AG04449 (cell line): ENCODE data around the gene CHRNB2.
A peak's percentile ranks its signal among the peaks of the same experiment; 100 is the strongest.

Source experiments
- CTCF ChIA-PET: fragments of 350-600 bp; formaldehyde crosslinking; extraction: SDS; loops from one replicate; lab custom pipeline; 2021; ENCODE audit warnings: antibody characterized with exemption; lab: Yijun Ruan, JAX
- POLR2A ChIA-PET: fragments of 400-600, 350-600 bp; formaldehyde crosslinking; extraction: SDS; loops from one replicate; lab custom pipeline; 2020; ENCODE audit warnings: antibody characterized with exemption, inconsistent platforms; lab: Yijun Ruan, JAX
- DNase-seq: peaks from one replicate; pipeline ENCODE4 v3.0.0-alpha.2; 2010; ENCODE audit warnings: low read depth, low spot score
- H3K4me3 ChIP-seq: 2 replicates; pipeline ENCODE4 v1.5.1; 2011; ENCODE audit warnings: low read depth, mild to moderate bottlenecking, control low read depth, low read length
- TF ChIP-seq, protein P1 (sequence below): IDR thresholded peaks from one replicate; pipeline ENCODE4 v1.5.1; 2011; ENCODE audit warnings: mild to moderate bottlenecking, moderate library complexity, low read length, control low read depth, inconsistent platforms; ENCODE audit not compliant: insufficient read depth; ENCODE audit errors: missing control alignments

CHRNB2 gene

GRCh38 chr1:154550070-154550469 lies 17.5 kb upstream of the CHRNB2 start:
- POLR2A ChIA-PET, result no interaction called here
- TF ChIP-seq, protein P1, sequence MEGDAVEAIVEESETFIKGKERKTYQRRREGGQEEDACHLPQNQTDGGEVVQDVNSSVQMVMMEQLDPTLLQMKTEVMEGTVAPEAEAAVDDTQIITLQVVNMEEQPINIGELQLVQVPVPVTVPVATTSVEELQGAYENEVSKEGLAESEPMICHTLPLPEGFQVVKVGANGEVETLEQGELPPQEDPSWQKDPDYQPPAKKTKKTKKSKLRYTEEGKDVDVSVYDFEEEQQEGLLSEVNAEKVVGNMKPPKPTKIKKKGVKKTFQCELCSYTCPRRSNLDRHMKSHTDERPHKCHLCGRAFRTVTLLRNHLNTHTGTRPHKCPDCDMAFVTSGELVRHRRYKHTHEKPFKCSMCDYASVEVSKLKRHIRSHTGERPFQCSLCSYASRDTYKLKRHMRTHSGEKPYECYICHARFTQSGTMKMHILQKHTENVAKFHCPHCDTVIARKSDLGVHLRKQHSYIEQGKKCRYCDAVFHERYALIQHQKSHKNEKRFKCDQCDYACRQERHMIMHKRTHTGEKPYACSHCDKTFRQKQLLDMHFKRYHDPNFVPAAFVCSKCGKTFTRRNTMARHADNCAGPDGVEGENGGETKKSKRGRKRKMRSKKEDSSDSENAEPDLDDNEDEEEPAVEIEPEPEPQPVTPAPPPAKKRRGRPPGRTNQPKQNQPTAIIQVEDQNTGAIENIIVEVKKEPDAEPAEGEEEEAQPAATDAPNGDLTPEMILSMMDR, result no peak
- no peak for DNase-seq
- CTCF ChIA-PET, result interaction anchor here (1.5 to 6.6 kb wide), 3 partner anchors 10 to 68 kb away, joined by 3 to 118 read pairs (median 7); no protein-coding TSS in a partner anchor
- no peak overlapping the region for H3K4me3 ChIP-seq

GRCh38 chr1:154550657-154551056 lies 16.9 kb upstream of the CHRNB2 start:
- ChIA-PET POLR2A (interaction anchor here (0.6 kb wide), 1 partner anchor 66 kb away, joined by 3 read pairs; no protein-coding TSS in a partner anchor), CTCF (interaction anchor here (1.6 to 6.6 kb wide), 2 partner anchors 9 to 69 kb away, joined by 7 to 118 read pairs; no protein-coding TSS in a partner anchor)
- no peak for DNase-seq
- TF ChIP-seq, protein P1, result no peak
- no peak overlapping the region for H3K4me3 ChIP-seq

DNA sequence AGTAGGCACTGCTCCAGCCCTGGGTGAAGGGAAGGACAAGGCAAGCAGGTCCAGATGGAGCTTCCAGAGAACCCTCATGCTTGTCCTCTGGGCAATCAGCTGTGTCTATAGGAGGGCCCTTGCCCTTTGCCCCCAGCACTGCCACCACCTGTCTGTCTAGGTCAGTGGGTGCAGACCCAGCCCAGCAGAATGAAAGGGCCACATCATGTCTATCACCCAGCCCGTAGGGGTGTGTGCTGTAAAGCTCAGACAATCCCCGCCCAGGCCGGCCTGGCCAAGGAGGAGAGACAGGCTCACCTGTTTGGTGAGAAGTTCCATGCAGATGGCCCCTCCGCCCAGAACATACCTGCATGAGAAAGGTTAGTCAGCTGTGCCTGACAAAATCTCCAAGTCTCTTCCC lies 16.1 kb upstream of the CHRNB2 start:
- DNase-seq, result no peak
- H3K4me3 ChIP-seq, result no peak overlapping the region
- TF ChIP-seq, protein P1, result no peak
- POLR2A ChIA-PET, result no interaction called here
- CTCF ChIA-PET, result interaction anchor here (1.1 kb wide), 1 partner anchor 16 kb away, joined by 4 read pairs; the partner anchor contains the start of gene CHRNB2

GRCh38 chr1:154552036-154552435 lies 15.5 kb upstream of the CHRNB2 start:
- CTCF ChIA-PET, result interaction anchor here (0.8 to 1.5 kb wide), 3 partner anchors 15 to 217 kb away, joined by 4 to 5 read pairs (median 4); partner anchors contain the start of gene CHRNB2
- no peak for DNase-seq
- TF ChIP-seq, protein P1, result no peak
- POLR2A ChIA-PET, result no interaction called here
- H3K4me3 ChIP-seq, result no peak overlapping the region

- CTCF ChIA-PET, result interaction anchor here (0.7 to 1.9 kb wide), 9 partner anchors 11 to 538 kb away, joined by 3 to 9 read pairs (median 4); no protein-coding TSS in a partner anchor
- DNase-seq, result no peak
- TF ChIP-seq, protein P1, result no peak
- H3K4me3 ChIP-seq, result no peak overlapping the region
- POLR2A ChIA-PET, result no interaction called here
These were observed 14.2 kb upstream of the CHRNB2 start for GRCh38 chr1:154553056-154554030.

- POLR2A ChIA-PET, result no interaction called here
- H3K4me3 ChIP-seq, result peak overlapping the region; percentile 79
- no peak for DNase-seq
- CTCF ChIA-PET, result interaction anchor here (1.1 to 4.2 kb wide), 8 partner anchors 10 to 528 kb away, joined by 3 to 26 read pairs (median 4); no protein-coding TSS in a partner anchor
- TF ChIP-seq, protein P1, result no peak
These were observed 11.2 kb upstream of the CHRNB2 start for GRCh38 chr1:154556422-154556821.
